GM18909 (cell line): ENCODE data around the gene XRCC1.
A peak's percentile ranks its signal among the peaks of the same experiment; 100 is the strongest.
"Not testable (repeated sequence)": the region's sequence is repeated elsewhere in the genome, so short reads cannot be mapped to it uniquely, and the experiment has no call there.

ENCODE experiments used
- ATAC-seq: cut with Tn5 transposase; IDR thresholded peaks from one replicate; pipeline ENCODE4 v1.9.1; 2021; ENCODE audit warnings: mild to moderate bottlenecking; ENCODE audit not compliant: unreplicated experiment, poor library complexity

The XRCC1 gene

GRCh38 chr19:43548706-43549105 is 26.6 kb downstream of the XRCC1 start:
- ATAC-seq = no peak

DNA sequence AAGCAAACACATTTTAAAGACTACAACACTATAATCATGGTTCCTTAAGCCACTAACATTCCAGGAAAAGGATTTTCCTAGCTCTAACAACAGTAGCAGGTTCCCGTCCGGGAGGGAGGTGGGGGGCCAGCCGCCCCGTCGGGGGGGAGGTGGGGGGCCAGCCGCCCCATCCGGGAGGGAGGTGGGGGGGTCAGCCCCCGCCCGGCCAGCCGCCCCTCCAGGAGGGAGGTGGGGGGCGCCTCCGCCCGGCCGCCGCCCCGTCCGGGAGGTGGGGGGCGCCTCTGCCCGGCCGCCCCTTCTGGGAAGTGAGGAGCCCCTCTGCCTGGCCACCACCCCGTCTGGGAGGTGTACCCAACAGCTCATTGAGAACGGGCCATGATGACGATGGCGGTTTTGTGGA is 27.4 kb downstream of the XRCC1 start:
- ATAC-seq = not testable (repeated sequence)

DNA sequence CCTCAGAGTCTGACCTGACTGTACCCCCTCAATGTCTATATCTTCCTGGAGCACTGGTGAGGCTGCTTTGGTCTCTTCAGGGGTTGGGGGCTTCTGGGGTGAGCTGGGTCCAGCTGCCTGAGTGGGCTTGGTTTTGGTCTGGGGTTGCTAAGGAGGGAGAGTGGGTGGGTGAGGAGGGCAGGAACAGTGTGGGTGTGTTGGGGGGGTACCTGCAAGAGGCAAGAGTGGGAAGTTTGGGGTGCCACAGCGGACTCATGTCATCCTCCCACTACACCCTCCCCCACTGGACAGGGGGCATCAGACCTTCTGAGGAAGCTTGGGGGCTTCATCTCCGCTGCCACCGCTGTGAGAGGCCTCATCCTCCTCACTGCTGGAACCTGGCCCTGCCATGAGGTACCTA is 28.7 kb downstream of the XRCC1 start:
- no peak for ATAC-seq

DNA sequence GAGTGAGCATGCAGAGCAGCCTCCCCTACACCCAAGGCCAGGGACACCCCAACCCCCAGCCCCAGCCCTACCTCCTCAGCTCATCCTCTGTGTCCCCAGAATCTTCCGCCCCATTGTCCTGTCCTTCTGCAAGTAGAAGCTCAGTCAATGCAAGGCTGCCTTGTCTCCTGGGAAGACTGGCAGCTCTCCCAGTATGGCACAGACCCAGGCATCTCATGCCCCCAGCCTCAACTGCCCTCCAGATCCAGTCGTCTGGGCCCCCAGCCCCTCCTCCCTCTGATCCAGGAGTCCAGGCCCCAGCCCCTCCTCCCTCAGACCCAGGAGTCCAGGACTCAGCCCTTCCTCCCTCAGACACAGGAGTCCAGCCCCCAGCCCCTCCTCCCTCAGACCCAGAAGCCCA is 29.3 kb downstream of the XRCC1 start:
- ATAC-seq = no peak

- ATAC-seq = no peak
These were observed 30.1 kb downstream of the XRCC1 start for GRCh38 chr19:43545276-43545675.

DNA sequence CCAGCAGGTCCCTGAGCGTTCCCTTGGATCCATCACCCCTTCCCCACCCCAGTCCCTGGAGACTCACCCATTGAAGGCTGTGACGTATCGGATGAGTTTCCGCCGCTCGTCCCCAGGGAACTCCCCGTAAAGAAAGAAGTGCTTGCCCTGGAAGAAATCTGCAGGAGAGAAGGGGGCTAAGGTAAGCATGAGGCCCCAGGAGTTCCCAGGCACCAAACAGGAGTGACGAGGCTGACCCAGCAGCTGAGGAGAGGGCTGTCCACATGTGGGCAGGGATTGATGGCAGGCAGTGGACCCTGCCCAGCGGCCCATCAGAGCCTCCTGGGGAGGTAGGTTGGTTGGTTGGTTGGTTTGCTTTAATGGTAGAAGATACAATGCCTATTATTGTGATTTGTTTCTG is 31.2 kb downstream of the XRCC1 start:
- no peak for ATAC-seq

DNA sequence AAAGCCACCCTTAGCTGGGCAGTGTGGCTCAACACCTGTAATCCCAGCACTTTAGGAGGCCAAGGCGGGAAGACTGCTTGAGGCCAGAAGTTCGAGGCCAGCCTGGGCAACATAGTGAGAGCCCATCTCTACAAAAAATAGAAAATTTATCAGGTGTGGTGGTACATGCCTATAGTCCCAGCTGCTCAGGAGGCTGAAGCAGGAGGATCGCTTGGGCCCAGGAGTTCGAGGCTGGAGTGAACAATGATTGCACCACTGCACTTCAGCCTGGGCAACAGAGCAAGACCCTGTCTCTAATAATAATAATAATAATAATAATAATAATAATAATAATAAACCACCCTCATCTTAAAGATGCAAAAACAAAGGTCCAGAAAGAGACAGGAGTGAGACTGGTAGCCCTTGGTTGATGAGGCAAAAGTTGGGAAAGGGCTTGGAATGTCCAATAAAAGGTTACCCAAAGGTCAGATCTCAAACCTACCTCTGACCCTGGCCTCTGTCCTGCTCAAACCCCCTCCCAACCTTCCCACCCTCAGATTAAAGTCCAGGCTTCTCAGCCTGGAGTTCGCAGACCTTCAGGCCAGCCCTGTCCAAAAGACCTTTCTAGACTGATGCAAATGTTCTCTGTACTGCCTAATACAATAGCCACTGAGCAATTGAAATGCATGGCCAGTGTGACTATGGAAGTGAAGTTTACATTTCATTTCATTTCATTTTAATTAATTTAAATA is 33.2 kb downstream of the XRCC1 start:
- ATAC-seq = no peak

DNA sequence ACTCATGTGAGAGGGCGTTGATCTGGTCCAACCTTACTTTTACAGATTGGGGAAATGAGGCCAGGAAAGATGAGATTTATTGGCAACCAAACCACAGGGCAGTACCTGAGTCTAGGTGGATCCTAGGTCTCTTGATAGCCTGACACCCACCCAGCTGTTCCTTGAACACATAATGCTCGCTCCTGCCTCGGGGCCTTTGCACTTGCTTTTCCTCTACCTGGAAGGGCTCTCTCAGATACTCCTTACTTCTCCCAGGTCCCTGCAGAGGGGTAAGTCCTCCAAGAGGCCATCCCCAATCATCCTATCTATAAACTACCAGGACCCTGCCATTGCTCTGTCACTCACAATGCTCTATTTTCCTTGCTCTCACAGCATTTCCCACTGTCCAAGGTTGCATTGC is 34.9 kb downstream of the XRCC1 start:
- ATAC-seq = no peak

DNA sequence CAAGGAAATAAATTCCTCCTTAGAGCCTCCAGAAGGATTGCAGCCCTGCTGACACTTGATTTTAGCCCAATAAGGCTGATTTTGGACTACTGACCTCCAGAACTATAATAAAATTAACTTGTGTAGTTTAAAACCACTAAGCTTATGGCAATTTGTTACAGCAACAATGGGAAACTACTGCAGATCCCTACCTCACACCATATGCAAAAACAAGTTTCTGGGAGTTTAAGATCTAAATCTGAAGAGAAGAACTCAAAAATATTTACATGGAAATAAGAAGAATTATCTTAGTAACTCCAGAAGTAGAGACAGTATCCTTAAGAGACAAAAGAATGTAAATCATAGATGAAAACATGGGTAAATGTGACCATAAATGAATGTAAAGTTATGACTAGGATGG is 36.4 kb downstream of the XRCC1 start:
- no peak for ATAC-seq

GRCh38 chr19:43534816-43535761 is 40.2 kb downstream of the XRCC1 start:
- ATAC-seq = no peak

DNA sequence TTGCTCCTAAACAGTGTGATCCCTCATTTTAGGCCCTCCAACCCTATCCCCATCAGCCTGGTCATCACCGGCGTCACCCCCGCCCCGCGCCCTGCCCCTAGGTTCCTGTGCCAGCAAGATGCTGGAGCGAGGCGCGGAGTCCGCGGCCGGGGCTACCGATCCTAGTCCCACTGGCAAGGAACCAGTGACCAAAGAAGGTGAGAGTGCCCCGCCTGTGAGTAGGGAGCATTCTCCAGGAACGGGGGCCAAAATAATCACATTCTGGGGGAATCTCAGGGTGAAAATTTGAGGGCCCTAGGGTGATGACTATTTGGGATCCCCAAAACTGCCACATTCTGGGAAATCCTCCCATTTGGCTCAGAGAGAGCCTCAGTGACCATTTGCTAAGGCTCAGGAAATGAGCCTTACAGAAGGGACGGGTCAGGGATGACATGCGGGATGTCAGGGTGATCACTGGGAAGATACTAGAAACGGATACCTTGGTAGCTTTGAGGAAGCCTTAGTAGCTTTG is 41.0 kb downstream of the XRCC1 start:
- no peak for ATAC-seq

DNA sequence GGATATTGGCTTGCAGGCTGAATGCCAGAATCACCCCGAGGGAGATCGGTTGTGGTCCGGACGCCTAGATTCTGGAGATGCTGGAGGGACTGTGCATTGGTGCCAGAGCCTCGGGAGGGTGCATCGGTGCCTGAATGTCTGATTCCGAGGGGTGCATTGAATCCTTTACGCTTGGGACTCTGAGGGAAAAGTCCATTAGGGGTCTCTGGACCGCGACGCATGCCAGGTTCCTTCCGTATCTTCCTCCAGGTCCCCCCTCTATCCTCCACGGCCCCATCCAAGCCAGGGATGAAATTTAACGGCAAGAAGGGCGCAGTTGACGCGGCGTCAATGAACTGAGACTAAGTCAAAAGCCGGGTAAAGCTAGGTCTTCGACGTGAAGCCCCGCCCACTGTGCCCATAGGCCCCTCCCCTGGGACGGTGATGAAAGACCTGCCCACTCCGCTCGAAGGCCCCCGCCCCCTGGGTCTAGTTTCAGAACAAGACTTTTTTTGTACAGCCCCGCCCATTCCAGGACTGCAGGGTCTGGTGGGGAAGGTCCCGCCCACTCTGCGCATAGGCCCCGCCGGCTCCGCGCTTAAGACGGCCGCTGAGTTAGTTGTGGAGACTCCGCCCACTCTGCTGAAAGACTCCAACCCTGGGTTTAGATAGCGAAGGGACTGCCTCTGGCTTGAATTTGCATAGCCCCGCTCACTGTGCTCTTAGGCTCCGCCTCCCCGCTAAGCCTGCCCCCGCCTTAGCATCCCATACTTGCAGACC is 41.6 kb downstream of the XRCC1 start:
- ATAC-seq = peak; percentile 56

DNA sequence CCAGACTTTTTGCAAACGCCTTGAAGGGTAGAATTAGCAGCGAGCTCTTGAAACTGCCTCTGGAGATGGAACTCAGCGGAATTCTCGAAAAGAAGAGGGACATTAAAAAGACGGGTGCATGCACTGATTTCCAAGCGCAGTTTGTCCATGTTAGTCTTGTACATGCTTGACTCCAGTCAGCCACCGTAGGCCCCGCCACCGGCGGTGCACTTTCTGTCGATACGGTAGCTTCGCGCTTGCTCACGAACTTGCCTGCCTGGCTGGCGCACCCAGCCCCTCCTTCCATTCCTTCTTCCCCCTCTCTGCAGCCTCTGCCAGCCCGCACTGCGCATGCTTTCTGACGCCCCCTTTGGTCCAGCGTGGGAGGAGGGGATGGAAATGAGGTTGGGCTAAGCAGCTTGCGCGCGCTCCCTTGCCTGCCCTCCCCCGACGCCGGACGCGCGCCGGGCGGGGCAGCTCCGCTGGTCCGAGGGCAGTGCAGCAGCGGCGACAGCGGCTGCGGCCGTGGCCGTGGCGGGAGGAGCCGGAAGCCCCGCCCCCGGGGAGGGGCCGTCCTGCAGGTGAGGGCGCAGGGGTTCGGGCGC is 42.3 kb downstream of the XRCC1 start, which contains the start of gene ZNF575:
Gene ZNF575, plus strand, starts transcription at position 227 of the 584 bp plus-strand sequence. CDS start 1,235 bp downstream, outside the sequence.
- ATAC-seq = peak; percentile 64

DNA sequence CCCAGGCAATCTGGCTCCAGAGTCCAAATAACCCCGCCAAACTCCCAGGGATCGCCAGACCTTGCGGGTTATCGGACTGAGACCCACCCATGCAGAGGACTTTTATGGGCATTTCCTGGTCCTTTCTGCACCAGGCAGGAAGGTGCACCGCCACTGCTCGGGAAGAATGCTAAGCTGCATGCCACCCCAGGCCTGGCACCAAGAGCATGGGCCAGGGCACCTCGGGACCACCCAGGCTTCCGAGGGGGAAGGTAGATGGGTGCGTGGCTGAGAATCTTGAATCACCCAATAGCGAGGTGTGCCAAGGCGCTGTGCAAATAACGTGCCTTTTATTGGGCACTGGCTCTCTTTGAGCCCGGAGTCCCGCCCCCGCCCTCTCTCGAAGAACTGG is 42.8 kb downstream of the XRCC1 start:
- peak; percentile 23 for ATAC-seq

GRCh38 chr19:43527860-43528622 is 47.3 kb downstream of the XRCC1 start:
- ATAC-seq = no peak

GRCh38 chr19:43526884-43527859 is 48.2 kb downstream of the XRCC1 start, which contains the start of gene ETHE1:
Gene ETHE1 (minus strand): TSS chr19:43527201. CDS start chr19:43527177, 24 bp downstream.
- ATAC-seq = peak; percentile 72

GRCh38 chr19:43525836-43526771 is 49.2 kb downstream of the XRCC1 start:
- no peak for ATAC-seq
